GM12891 (cell line): ENCODE measurements around the gene GJC1.

Experiments
- POLR2A ChIP-seq: IDR thresholded peaks from 2 replicates; pipeline ENCODE4 v1.6.1; 2011; ENCODE audit warnings: low read depth, low read length, control low read depth
- POLR2AphosphoS5 ChIP-seq: IDR thresholded peaks from 2 replicates; pipeline ENCODE4 v1.6.1; 2011; ENCODE audit warnings: low read depth, low read length, control low read depth
- SPI1 ChIP-seq: IDR thresholded peaks from 2 replicates; pipeline ENCODE4 v1.6.1; 2011; ENCODE audit warnings: low read depth, low read length, control low read depth
- TAF1 ChIP-seq: IDR thresholded peaks from 2 replicates; pipeline ENCODE4 v1.6.1; 2011; ENCODE audit warnings: low read depth, low read length, control low read depth

- TF ChIP-seq POLR2AphosphoS5 (no peak), POLR2A (no peak), TAF1 (no peak), SPI1 (no peak)
Observed at GRCh38 chr17:44832805-44833204, 2.7 kb upstream of the GJC1 start.
